GM12891 (cell line): ENCODE results near the gene RBM39.

Source experiments
- PAX5 ChIP-seq: IDR thresholded peaks from 2 replicates; pipeline ENCODE4 v1.6.1; 2011; ENCODE audit warnings: low read length, moderate library complexity, mild to moderate bottlenecking; ENCODE audit not compliant: insufficient read depth, severe bottlenecking
- POLR2A ChIP-seq: IDR thresholded peaks from 2 replicates; pipeline ENCODE4 v1.6.1; 2011; ENCODE audit warnings: low read depth, low read length, control low read depth
- POLR2AphosphoS5 ChIP-seq: IDR thresholded peaks from 2 replicates; pipeline ENCODE4 v1.6.1; 2011; ENCODE audit warnings: low read depth, low read length, control low read depth
- POU2F2 ChIP-seq: IDR thresholded peaks from 2 replicates; pipeline ENCODE4 v1.6.1; 2011; ENCODE audit warnings: low read depth, mild to moderate bottlenecking, control low read depth, low read length, moderate library complexity
- SPI1 ChIP-seq: IDR thresholded peaks from 2 replicates; pipeline ENCODE4 v1.6.1; 2011; ENCODE audit warnings: low read depth, low read length, control low read depth
- TAF1 ChIP-seq: IDR thresholded peaks from 2 replicates; pipeline ENCODE4 v1.6.1; 2011; ENCODE audit warnings: low read depth, low read length, control low read depth

DNA sequence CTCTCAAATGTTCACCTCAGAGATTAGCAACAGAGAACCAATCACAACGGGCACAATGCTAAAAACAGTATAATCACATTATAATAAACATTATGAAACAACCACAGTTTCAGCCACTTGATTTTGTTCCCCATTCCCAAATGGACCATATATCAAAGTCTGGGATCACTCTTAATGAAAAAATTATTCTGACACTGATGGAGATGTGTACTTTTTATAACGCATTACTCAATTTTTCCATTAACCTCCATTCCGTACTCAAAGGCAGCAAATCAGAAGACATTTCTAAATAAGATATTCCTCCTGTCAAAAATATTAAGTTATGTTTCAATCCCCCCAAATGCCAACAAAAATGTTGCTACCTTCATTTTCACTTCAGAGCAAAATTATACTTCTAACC lies 80.2 kb downstream of the RBM39 start:
- TF ChIP-seq POLR2A (no peak), TAF1 (no peak), POLR2AphosphoS5 (no peak), PAX5 (no peak), POU2F2 (no peak), SPI1 (no peak)
